Lower leg skin (tissue), 3 donors: Measurements from ENCODE around the gene LRIG1.

ENCODE experiments used
- POLR2A ChIP-seq, 2 donors: fragments of 450-650 bp; IDR thresholded peaks; one replicate each; pipeline ENCODE4 v1.6.1; 2016 to 2017; ENCODE audit warnings: antibody characterized with exemption in 2 of 2, mild to moderate bottlenecking in 1 of 2, moderate library complexity in 1 of 2
- TF ChIP-seq, protein P1 (sequence below), 3 donors: fragments of 450-650 bp; IDR thresholded peaks; one replicate each; pipeline ENCODE4 v1.5.1; 2016; ENCODE audit warnings: antibody characterized with exemption in 3 of 3, mild to moderate bottlenecking in 3 of 3, moderate library complexity in 2 of 3

DNA sequence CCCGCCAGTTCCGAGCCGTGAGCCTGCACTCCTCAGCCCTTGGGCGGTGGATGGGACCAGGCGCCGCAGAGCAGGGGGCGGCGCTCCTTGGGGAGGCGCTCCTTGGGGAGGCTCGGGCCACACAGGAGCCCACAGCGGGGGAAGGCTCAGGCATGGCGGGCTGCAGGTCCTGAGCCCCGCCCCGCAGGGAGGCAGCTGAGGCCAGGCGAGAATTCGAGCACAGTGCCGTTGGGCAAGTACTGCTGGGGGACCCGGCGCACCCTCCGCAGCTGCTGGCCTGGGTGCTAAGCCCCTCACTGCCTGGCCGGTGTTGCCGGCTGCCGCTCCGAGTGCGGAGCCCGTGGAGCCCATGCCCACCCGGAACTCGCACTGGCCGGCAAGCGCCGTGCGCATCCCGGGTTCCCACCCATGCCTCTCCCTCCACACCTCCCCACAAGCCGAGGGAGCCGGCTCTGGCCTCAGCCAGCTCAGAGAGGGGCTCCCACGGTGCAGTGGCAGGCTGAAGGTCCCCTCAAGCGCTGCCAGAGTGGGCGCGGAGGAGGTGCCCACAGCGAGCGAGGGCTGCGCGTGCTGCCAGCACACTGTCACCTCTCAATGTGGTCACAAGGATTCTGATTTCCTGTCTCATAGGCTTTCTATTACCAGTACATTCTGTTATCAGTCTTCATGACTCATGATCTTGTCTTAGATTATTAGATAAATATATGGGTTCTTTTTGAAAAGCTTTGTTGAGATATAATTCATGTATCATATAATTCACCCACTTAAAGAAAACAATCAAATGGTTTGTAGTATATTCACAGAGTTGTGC is 44.0 kb upstream of the LRIG1 start:
- TF ChIP-seq, protein P1, sequence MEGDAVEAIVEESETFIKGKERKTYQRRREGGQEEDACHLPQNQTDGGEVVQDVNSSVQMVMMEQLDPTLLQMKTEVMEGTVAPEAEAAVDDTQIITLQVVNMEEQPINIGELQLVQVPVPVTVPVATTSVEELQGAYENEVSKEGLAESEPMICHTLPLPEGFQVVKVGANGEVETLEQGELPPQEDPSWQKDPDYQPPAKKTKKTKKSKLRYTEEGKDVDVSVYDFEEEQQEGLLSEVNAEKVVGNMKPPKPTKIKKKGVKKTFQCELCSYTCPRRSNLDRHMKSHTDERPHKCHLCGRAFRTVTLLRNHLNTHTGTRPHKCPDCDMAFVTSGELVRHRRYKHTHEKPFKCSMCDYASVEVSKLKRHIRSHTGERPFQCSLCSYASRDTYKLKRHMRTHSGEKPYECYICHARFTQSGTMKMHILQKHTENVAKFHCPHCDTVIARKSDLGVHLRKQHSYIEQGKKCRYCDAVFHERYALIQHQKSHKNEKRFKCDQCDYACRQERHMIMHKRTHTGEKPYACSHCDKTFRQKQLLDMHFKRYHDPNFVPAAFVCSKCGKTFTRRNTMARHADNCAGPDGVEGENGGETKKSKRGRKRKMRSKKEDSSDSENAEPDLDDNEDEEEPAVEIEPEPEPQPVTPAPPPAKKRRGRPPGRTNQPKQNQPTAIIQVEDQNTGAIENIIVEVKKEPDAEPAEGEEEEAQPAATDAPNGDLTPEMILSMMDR (IDR thresholded peaks at IDR 0.05) = no peak
- no peak for TF ChIP-seq POLR2A (IDR thresholded peaks at IDR 0.05)
